HL-60 (cell line): ENCODE data around the gene GNA14.

Experiments used
- CTCF ChIP-seq: IDR thresholded peaks from one replicate; pipeline ENCODE4 v1.5.1; 2011; ENCODE audit warnings: low read length, control low read depth, inconsistent platforms; ENCODE audit not compliant: insufficient read depth
- GABPA ChIP-seq: IDR thresholded peaks from 2 replicates; pipeline ENCODE4 v1.6.1; 2012; ENCODE audit warnings: low read depth
- POLR2AphosphoS5 ChIP-seq: IDR thresholded peaks from 2 replicates; pipeline ENCODE4 v1.6.1; 2012; ENCODE audit warnings: low read depth
- SPI1 ChIP-seq: IDR thresholded peaks from 2 replicates; pipeline ENCODE4 v1.6.1; 2012; ENCODE audit warnings: low read depth, mild to moderate bottlenecking, borderline replicate concordance

GRCh38 chr9:77614645-77615044, 33.5 kb downstream of the GNA14 start:
- TF ChIP-seq CTCF = no peak
- TF ChIP-seq POLR2AphosphoS5 = no peak
- no peak for TF ChIP-seq GABPA
- TF ChIP-seq SPI1 = no peak
